ENCODE measurements around the gene NCAPD2.
"Not testable (repeated sequence)": the region's sequence is repeated elsewhere in the genome, so short reads cannot be mapped to it uniquely, and the experiment has no call there.

Gene NCAPD2

GRCh38 chr12:6497291-6497690, 3.4 kb downstream of the NCAPD2 start:
- DNase-seq (ENCODE audit: low read depth) = not testable (repeated sequence)

- no peak for DNase-seq (ENCODE audit: low read depth)
Measured at GRCh38 chr12:6500466-6500865, 6.6 kb downstream of the NCAPD2 start.

- no peak for DNase-seq (ENCODE audit: low read depth)
Measured at GRCh38 chr12:6507102-6507998, 13.4 kb downstream of the NCAPD2 start.

- DNase-seq (ENCODE audit: low read depth) = no peak
Measured at GRCh38 chr12:6508087-6508486, 14.2 kb downstream of the NCAPD2 start.

- DNase-seq (ENCODE audit: low read depth) = no peak
Measured at GRCh38 chr12:6520186-6520585, 26.3 kb downstream of the NCAPD2 start.

- no peak for DNase-seq (ENCODE audit: low read depth)
Measured at GRCh38 chr12:6522193-6522592, 28.3 kb downstream of the NCAPD2 start.

- DNase-seq (ENCODE audit: low read depth) = no peak
Measured at GRCh38 chr12:6523708-6524107, 29.8 kb downstream of the NCAPD2 start.

- DNase-seq (ENCODE audit: low read depth) = no peak
Measured at GRCh38 chr12:6524648-6525047, 30.7 kb downstream of the NCAPD2 start.

GRCh38 chr12:6526201-6526600, 32.3 kb downstream of the NCAPD2 start:
- no peak for DNase-seq (ENCODE audit: low read depth)

GRCh38 chr12:6526766-6527525, 33.0 kb downstream of the NCAPD2 start:
- DNase-seq (ENCODE audit: low read depth) = no peak

- no peak for DNase-seq (ENCODE audit: low read depth)
Measured at GRCh38 chr12:6527711-6528110, 33.8 kb downstream of the NCAPD2 start.

- no peak for DNase-seq (ENCODE audit: low read depth)
Measured at GRCh38 chr12:6528539-6529235, 34.8 kb downstream of the NCAPD2 start.

GRCh38 chr12:6529291-6529737, 35.4 kb downstream of the NCAPD2 start:
- no peak for DNase-seq (ENCODE audit: low read depth)

- DNase-seq (ENCODE audit: low read depth) = no peak
Measured at GRCh38 chr12:6530576-6531260, 36.8 kb downstream of the NCAPD2 start.

- DNase-seq (ENCODE audit: low read depth) = no peak
Measured at GRCh38 chr12:6532051-6532926, 38.4 kb downstream of the NCAPD2 start.

- DNase-seq (ENCODE audit: low read depth) = no peak
Measured at GRCh38 chr12:6532927-6533652, 39.2 kb downstream of the NCAPD2 start.

GRCh38 chr12:6533653-6533922, 39.7 kb downstream of the NCAPD2 start:
- DNase-seq (ENCODE audit: low read depth) = no peak

GRCh38 chr12:6533923-6534694, 40.2 kb downstream of the NCAPD2 start, which contains the start of gene GAPDH:
TSS of gene GAPDH (plus strand) at chr12:6534517. CDS start at chr12:6534833, 316 bp downstream.
- peak; percentile 71 for DNase-seq (ENCODE audit: low read depth)

- no peak for DNase-seq (ENCODE audit: low read depth)
Measured at GRCh38 chr12:6534695-6534944, 40.7 kb downstream of the NCAPD2 start.
